Body of pancreas (tissue), 4 donors: ENCODE data around the gene CSTPP1. TPM values are rescaled to one million over a fixed set of nuclear protein-coding genes. Genes with fewer than 3 reads are reported as not detected.

ENCODE experiments used
- ATAC-seq: fragments of 150-250 bp; one replicate; pipeline ENCODE4 v1.9.1; 2016
- DNase-seq, 4 donors: peaks; one replicate each; pipeline ENCODE4 v3.0.0-alpha.2; 2019
- H3K27ac ChIP-seq, 4 donors: fragments of 200-600 bp; sonication (generic); 1 replicate in 3 of 4; 2 replicates in 1 of 4; pipeline versions ENCODE4 v1.5.1 to v1.6.1; 2016 to 2019; ENCODE audit warnings: mild to moderate bottlenecking in 1 of 4, mixed read lengths in 1 of 4, moderate library complexity in 1 of 4
- H3K27me3 ChIP-seq, 2 donors: fragments of 200-600 bp; sonication (generic); one replicate each; pipeline ENCODE4 v1.6.0; 2016; ENCODE audit warnings: mild to moderate bottlenecking in 1 of 2
- H3K36me3 ChIP-seq, 2 donors: fragments of 200-600 bp; sonication (generic); replicated peaks in 1 of 2; 2 replicates each; pipeline ENCODE4 v1.5.1; 2016; ENCODE audit warnings: low read depth in 2 of 2; ENCODE audit not compliant: insufficient read depth in 1 of 2
- H3K4me1 ChIP-seq: fragments of 200-600 bp; sonication (generic); one replicate; pipeline ENCODE4 v1.6.0; 2016
- H3K4me3 ChIP-seq, 2 donors: fragments of 200-600 bp; sonication (generic); 1 replicate in 1 of 2; 2 replicates in 1 of 2; pipeline ENCODE4 v1.5.1; 2016 to 2019
- H3K9me3 ChIP-seq, 3 donors: fragments of 200-600 bp; sonication (generic); 1 replicate in 2 of 3; 2 replicates in 1 of 3; pipeline ENCODE4 v1.5.1; 2016
- POLR2A ChIP-seq, 3 donors: fragments of 450-650 bp; IDR thresholded peaks; one replicate each; pipeline ENCODE4 v1.6.1; 2016; ENCODE audit warnings: antibody characterized with exemption in 3 of 3, mild to moderate bottlenecking in 2 of 3
- WGBS, 2 donors: methylation state at CpG; one replicate each; pipeline ENCODE4 v1.1.5; 2017; 5-methylcytosine and 5-hydroxymethylcytosine counted together
- intact Hi-C: fragments of 100-400 bp; cut with DNase I; formaldehyde crosslinking; loops from one replicate; pipeline ENCODE4 v1.15.1; 2023
- total RNA-seq, 2 donors: library from RNA; depleted of rRNA; stranded (reverse); fragments of >200 nt; gene quantifications; one replicate each; pipeline ENCODE4 v1.1.0, GENCODE V29; 2016
- TF ChIP-seq, protein P1 (sequence below), 7 experiments: fragments of 450-650 bp in 4 of 7; fragments of 200-600 bp in 3 of 7; sonication (generic) in 3 of 7; IDR thresholded peaks; one replicate each; pipeline ENCODE4 v1.5.1; 2016 to 2019; ENCODE audit warnings: antibody characterized with exemption in 7 of 7

CSTPP1 gene
- total RNA-seq, 2 donors from 2014 or later, result 11.2 to 13.2 TPM

DNA sequence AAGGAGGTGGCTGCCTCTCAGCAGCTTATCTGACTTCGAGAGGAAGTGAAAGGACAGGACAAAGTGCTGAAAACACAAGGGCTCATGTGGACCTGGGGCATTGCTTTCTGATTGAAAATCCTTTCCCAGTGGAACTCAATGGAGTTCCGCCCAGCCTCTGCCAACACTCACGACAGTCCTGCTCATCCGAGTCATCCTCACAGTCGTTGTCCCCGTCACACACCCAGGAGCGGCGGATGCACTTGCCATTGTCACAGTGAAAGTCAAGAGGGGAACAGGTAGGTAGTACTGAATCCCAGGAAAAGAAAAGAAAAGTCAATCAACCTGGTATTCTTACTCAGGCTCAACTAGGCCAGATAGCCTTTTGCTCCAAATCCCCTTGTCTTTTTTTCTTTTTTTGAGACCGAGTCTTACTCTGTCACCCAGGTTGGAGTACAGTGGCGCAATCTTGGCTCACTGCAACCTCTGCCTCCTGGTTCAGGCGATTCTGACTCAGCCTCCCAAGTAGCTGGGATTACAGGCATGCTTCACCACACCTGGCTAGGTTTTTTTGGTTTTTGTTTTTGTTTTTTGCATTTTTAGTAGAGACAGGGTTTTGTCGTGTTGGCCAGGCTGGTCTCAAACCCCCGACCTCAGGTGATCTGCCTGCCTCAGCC lies 36.3 kb upstream of the CSTPP1 start:
- no peak for ATAC-seq
- no peaks in the 10 kb centered on the region for H3K9me3 ChIP-seq
- no peaks in the 10 kb centered on the region for H3K27me3 ChIP-seq
- H3K4me3 ChIP-seq, result no peak overlapping the region
- no peak for TF ChIP-seq POLR2A (IDR thresholded peaks at IDR 0.05)
- TF ChIP-seq, protein P1, sequence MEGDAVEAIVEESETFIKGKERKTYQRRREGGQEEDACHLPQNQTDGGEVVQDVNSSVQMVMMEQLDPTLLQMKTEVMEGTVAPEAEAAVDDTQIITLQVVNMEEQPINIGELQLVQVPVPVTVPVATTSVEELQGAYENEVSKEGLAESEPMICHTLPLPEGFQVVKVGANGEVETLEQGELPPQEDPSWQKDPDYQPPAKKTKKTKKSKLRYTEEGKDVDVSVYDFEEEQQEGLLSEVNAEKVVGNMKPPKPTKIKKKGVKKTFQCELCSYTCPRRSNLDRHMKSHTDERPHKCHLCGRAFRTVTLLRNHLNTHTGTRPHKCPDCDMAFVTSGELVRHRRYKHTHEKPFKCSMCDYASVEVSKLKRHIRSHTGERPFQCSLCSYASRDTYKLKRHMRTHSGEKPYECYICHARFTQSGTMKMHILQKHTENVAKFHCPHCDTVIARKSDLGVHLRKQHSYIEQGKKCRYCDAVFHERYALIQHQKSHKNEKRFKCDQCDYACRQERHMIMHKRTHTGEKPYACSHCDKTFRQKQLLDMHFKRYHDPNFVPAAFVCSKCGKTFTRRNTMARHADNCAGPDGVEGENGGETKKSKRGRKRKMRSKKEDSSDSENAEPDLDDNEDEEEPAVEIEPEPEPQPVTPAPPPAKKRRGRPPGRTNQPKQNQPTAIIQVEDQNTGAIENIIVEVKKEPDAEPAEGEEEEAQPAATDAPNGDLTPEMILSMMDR (IDR thresholded peaks at IDR 0.05), result no peak
- peaks cover 4% of the 10 kb centered on the region for H3K4me1 ChIP-seq
- no peak overlapping the region for H3K27ac ChIP-seq
- intact Hi-C loops, result no loop called here
- H3K36me3 ChIP-seq, result peaks cover 0 to 2% of the 10 kb centered on the region in 2 donors
- 94 to 96% methylated on average over 7 to 13 of the region's 13 CpGs for WGBS, 2 donors
- no peak for DNase-seq

DNA sequence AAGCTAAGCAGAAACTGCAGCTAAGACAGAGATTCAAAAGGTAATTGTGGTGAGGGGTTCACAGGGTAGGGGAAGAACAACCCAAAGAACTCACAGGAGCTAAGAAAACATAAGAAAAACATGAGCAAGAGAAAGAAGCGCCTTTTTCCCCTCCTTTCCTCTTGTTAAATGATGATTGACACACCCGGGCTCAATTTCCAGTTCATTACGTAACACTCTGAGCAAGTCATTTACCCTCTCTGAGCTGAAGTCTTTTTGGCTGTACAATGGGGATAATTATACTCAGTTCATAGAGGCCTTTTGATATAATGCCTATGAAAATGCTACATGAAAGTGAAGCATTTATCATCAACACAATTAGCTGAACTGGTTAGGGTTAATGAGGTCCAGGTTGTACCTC lies 35.4 kb upstream of the CSTPP1 start:
- Histone ChIP-seq H3K9me3 (no peaks in the 10 kb centered on the region), H3K4me3 (no peak overlapping the region), H3K27me3 (no peaks in the 10 kb centered on the region), H3K4me1 (no peaks in the 10 kb centered on the region), H3K27ac (no peak overlapping the region), H3K36me3 (peaks cover 0 to 2% of the 10 kb centered on the region in 2 donors)
- DNase-seq (no peak), ATAC-seq (no peak)
- intact Hi-C loops, result no loop called here
- no peak for TF ChIP-seq POLR2A (IDR thresholded peaks at IDR 0.05)
- WGBS, 2 donors, result 71 to 80% methylated on average over 3 of the region's 3 CpGs

DNA sequence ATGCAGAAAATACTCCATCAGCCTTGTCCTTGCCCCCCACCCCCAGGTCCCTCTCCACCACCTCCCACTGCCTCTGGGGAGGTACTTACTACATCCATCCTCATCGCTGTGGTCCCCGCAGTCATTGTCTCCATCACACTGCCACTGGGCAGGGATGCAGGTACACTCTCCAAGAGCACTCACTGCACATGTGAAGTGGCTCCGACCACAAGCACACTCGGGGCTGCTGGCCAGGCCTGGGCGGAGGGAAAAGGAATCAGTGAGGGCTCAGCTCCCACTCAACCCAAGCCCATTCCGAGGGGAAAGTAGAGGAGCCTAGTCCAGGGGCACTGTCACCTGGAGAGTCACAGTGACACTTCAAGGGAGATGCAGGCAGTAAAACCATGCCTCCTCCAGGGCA lies 33.9 kb upstream of the CSTPP1 start:
- Histone ChIP-seq H3K4me1 (no peaks in the 10 kb centered on the region), H3K27ac (no peak overlapping the region), H3K4me3 (no peak overlapping the region), H3K27me3 (no peaks in the 10 kb centered on the region), H3K36me3 (peaks cover 0 to 2% of the 10 kb centered on the region in 2 donors), H3K9me3 (no peaks in the 10 kb centered on the region)
- intact Hi-C loops, result no loop called here
- TF ChIP-seq, protein P1 (IDR thresholded peaks at IDR 0.05), result no peak
- no peak for TF ChIP-seq POLR2A (IDR thresholded peaks at IDR 0.05)
- 84 to 88% methylated on average over 6 of the region's 6 CpGs for WGBS, 2 donors
- DNase-seq (no peak), ATAC-seq (no peak)

DNA sequence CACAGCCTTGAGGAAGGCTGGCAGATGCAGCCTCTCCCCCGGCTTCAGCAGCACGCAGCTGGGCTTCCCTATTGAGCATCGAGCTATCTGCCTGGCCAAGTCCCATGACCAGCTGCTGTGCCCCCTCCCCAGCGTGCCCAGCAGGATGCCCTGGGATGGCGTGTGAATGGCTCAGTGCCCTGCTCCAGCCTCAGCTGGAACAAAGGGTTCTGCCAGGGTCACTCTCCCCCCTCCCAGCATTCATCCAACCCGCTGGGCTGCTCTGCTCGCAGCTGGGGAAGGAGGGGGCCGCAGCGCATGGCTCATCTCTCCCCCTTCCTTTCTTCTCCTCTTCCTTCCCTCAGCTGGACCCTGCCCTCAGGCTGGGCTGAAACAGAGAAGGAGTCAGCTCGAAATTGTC lies 32.7 kb upstream of the CSTPP1 start:
- no peak for DNase-seq
- H3K4me3 ChIP-seq, result no peak overlapping the region
- 73 to 84% methylated on average over 7 to 10 of the region's 10 CpGs for WGBS, 2 donors
- no peaks in the 10 kb centered on the region for H3K4me1 ChIP-seq
- H3K27me3 ChIP-seq, result no peaks in the 10 kb centered on the region
- H3K36me3 ChIP-seq, result peaks cover 0 to 2% of the 10 kb centered on the region in 2 donors
- TF ChIP-seq, protein P1 (IDR thresholded peaks at IDR 0.05), result no peak
- no peak for TF ChIP-seq POLR2A (IDR thresholded peaks at IDR 0.05)
- intact Hi-C loops, result no loop called here
- no peak overlapping the region for H3K27ac ChIP-seq
- ATAC-seq, result no peak
- H3K9me3 ChIP-seq, result no peaks in the 10 kb centered on the region

DNA sequence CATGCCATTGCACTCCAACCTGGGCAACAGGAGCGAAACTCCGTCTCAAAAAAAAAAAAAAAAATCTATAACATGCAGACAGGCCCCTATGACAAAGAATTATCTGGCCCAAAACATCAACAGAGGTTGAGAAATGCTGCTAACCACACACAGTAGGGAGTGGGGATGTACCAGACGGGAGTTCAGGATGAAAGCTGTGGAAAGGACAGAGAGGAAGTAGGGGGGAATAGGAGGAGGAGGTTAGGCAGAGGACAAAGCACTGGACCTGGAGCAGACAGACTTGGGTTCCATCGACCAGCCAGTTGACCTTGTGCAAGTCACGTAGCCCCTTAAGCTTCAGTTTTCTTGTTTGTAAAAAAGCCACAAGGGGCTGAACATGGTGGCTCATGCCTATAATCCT lies 30.8 kb upstream of the CSTPP1 start:
- WGBS, 2 donors, result 73 to 89% methylated on average over 4 to 5 of the region's 5 CpGs
- Histone ChIP-seq H3K27ac (no peak overlapping the region), H3K4me3 (no peak overlapping the region), H3K36me3 (no peaks in the 10 kb centered on the region), H3K9me3 (no peaks in the 10 kb centered on the region), H3K4me1 (no peaks in the 10 kb centered on the region), H3K27me3 (no peaks in the 10 kb centered on the region)
- TF ChIP-seq POLR2A (IDR thresholded peaks at IDR 0.05), result no peak
- TF ChIP-seq, protein P1 (IDR thresholded peaks at IDR 0.05), result no peak
- ATAC-seq (no peak), DNase-seq (no peak)
- intact Hi-C loops, result no loop called here
